Erythroblast (primary cell): ENCODE measurements around the gene CATSPERB.

Experiments
- GATA1 ChIP-seq: IDR thresholded peaks from 2 replicates; pipeline ENCODE4 v1.6.1; 2011; ENCODE audit warnings: low read depth, mild to moderate bottlenecking, control low read depth, low read length, moderate library complexity
- POLR2A ChIP-seq: IDR thresholded peaks from 2 replicates; pipeline ENCODE4 v1.6.1; 2011; ENCODE audit warnings: mild to moderate bottlenecking, low read length

- TF ChIP-seq POLR2A (no peak), GATA1 (no peak)
These were observed 49.9 kb downstream of the CATSPERB start for GRCh38 chr14:91681893-91682563.
